ENCODE results near the gene STPG4.

- TF ChIP-seq SRF (IDR thresholded peaks at IDR 0.05; ENCODE audit: low read depth) = no peak
- no peak for TF ChIP-seq POLR2AphosphoS5 (IDR thresholded peaks at IDR 0.05; ENCODE audit: low read depth, low read length)
- no peak for TF ChIP-seq SIN3A (IDR thresholded peaks at IDR 0.05; ENCODE audit: low read depth)
- TF ChIP-seq, protein P1, sequence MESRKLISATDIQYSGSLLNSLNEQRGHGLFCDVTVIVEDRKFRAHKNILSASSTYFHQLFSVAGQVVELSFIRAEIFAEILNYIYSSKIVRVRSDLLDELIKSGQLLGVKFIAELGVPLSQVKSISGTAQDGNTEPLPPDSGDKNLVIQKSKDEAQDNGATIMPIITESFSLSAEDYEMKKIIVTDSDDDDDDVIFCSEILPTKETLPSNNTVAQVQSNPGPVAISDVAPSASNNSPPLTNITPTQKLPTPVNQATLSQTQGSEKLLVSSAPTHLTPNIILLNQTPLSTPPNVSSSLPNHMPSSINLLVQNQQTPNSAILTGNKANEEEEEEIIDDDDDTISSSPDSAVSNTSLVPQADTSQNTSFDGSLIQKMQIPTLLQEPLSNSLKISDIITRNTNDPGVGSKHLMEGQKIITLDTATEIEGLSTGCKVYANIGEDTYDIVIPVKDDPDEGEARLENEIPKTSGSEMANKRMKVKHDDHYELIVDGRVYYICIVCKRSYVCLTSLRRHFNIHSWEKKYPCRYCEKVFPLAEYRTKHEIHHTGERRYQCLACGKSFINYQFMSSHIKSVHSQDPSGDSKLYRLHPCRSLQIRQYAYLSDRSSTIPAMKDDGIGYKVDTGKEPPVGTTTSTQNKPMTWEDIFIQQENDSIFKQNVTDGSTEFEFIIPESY (IDR thresholded peaks at IDR 0.05; ENCODE audit: extremely low read depth, insufficient replicate concordance, low read length) = no peak
- TF ChIP-seq, protein P2, sequence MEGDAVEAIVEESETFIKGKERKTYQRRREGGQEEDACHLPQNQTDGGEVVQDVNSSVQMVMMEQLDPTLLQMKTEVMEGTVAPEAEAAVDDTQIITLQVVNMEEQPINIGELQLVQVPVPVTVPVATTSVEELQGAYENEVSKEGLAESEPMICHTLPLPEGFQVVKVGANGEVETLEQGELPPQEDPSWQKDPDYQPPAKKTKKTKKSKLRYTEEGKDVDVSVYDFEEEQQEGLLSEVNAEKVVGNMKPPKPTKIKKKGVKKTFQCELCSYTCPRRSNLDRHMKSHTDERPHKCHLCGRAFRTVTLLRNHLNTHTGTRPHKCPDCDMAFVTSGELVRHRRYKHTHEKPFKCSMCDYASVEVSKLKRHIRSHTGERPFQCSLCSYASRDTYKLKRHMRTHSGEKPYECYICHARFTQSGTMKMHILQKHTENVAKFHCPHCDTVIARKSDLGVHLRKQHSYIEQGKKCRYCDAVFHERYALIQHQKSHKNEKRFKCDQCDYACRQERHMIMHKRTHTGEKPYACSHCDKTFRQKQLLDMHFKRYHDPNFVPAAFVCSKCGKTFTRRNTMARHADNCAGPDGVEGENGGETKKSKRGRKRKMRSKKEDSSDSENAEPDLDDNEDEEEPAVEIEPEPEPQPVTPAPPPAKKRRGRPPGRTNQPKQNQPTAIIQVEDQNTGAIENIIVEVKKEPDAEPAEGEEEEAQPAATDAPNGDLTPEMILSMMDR (IDR thresholded peaks at IDR 0.05 in 2 of 3, conservative IDR thresholded peaks at IDR 0.05 in 1 of 3; ENCODE audit: borderline replicate concordance in 1 of 3, insufficient read depth in 1 of 3, low read depth in 2 of 3, low read length in 2 of 3) = no peak
- no peak for TF ChIP-seq SP1 (IDR thresholded peaks at IDR 0.05; ENCODE audit: low read depth)
- no peak for TF ChIP-seq POLR2A (IDR thresholded peaks at IDR 0.05; ENCODE audit: borderline replicate concordance, extremely low read depth, insufficient read depth, insufficient read length)
- TF ChIP-seq CBX3 (IDR thresholded peaks at IDR 0.05; ENCODE audit: low read depth) = no peak
- TF ChIP-seq, protein P3, sequence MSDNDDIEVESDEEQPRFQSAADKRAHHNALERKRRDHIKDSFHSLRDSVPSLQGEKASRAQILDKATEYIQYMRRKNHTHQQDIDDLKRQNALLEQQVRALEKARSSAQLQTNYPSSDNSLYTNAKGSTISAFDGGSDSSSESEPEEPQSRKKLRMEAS (IDR thresholded peaks at IDR 0.05) = no peak
- TF ChIP-seq EZH2 (IDR thresholded peaks at IDR 0.05) = no peak
- TF ChIP-seq RAD21 (IDR thresholded peaks at IDR 0.05; ENCODE audit: low read depth) = no peak
Measured at GRCh38 chr2:47179388-47179787, 24.3 kb upstream of the STPG4 start.
